K562 (cell line): ENCODE measurements around the gene TRIM43B. TPM values are rescaled to one million over a fixed set of nuclear protein-coding genes. Genes with fewer than 3 reads are reported as not detected.
"Not testable (repeated sequence)": the region's sequence is repeated elsewhere in the genome, so short reads cannot be mapped to it uniquely, and the experiment has no call there.

Experiments
- ATAC-seq: fragments of 200-7000 bp; cut with Tn5 transposase; 3 replicates; pipeline ENCODE4 v1.9.1; 2020; ENCODE audit warnings: moderate library complexity
- Bru-seq: library from RNA; stranded (reverse); fragments of 400-500 nt; gene quantifications from one replicate; lab custom pipeline; 2021; lab: Mats Ljungman, UMichigan
- BruChase-seq, 2 experiments: library from RNA; stranded (reverse); fragments of 400-500 nt; gene quantifications; one replicate each; lab custom pipeline; 2021; lab: Mats Ljungman, UMichigan
- BruUV-seq: library from RNA; stranded (reverse); fragments of 400-500 nt; replicated peaks from 2 replicates; lab custom pipeline; 2021; lab: Mats Ljungman, UMichigan
- CTCF ChIA-PET: fragments of 300-600 bp; formaldehyde crosslinking; extraction: SDS; loops from one replicate; lab custom pipeline; 2021; ENCODE audit warnings: low intra/inter-chr PET ratio; lab: Yijun Ruan, JAX
- POLR2A ChIA-PET: fragments of 300-600, 350-650 bp; sonication (Branson Sonifier 250); formaldehyde crosslinking; extraction: SDS; loops from one replicate; lab custom pipeline; 2021; ENCODE audit warnings: antibody characterized with exemption, inconsistent platforms; lab: Yijun Ruan, JAX
- DNase-seq, 4 experiments: peaks; one replicate each; pipeline versions ENCODE4 v3.0.0 to v3.0.0-alpha.2; 2011 to 2018; ENCODE audit warnings: low spot score in 3 of 4, mixed read lengths in 3 of 4; ENCODE audit errors: extremely low read depth in 1 of 4
- FAIRE-seq: peaks from 2 replicates; lab custom pipeline; 2011; peaks lifted over from hg19 to GRCh38; lab: Jason Lieb, UNC
- H2AFZ ChIP-seq: 2 replicates; pipeline ENCODE4 v1.6.0; 2011; ENCODE audit warnings: low read depth, low read length, control low read depth, inconsistent platforms
- H3K27ac ChIP-seq: fragments of 200-600 bp; 3 replicates; pipeline ENCODE4 v1.8.0; 2011; ENCODE audit warnings: low read depth, mild to moderate bottlenecking, control low read depth, inconsistent platforms, low read length, moderate library complexity, mixed read lengths; ENCODE audit errors: extremely low read depth
- H3K27me3 ChIP-seq, 2 experiments: fragments of 300-600 bp in 1 of 2; 2 replicates in 1 of 2; 3 replicates in 1 of 2; pipeline versions ENCODE4 v1.6.0 to v1.8.0; 2011; ENCODE audit warnings: inconsistent platforms in 2 of 2, low read length in 2 of 2, mild to moderate bottlenecking in 1 of 2, mixed read lengths in 1 of 2, moderate library complexity in 1 of 2; ENCODE audit not compliant: control insufficient read depth in 2 of 2, insufficient read depth in 2 of 2
- H3K36me3 ChIP-seq: fragments of 300-600 bp; 3 replicates; pipeline ENCODE4 v1.8.0; 2011; ENCODE audit warnings: mild to moderate bottlenecking, low read length, inconsistent platforms; ENCODE audit not compliant: control insufficient read depth, insufficient read depth
- H3K4me1 ChIP-seq, 2 experiments: fragments of 200-600 bp in 1 of 2; replicated peaks in 1 of 2; 2 replicates in 1 of 2; 3 replicates in 1 of 2; pipeline versions ENCODE4 v1.5.1 to v1.8.0; 2011; ENCODE audit warnings: inconsistent platforms in 2 of 2, low read length in 2 of 2, mild to moderate bottlenecking in 1 of 2, mixed read lengths in 1 of 2, moderate library complexity in 1 of 2; ENCODE audit not compliant: control insufficient read depth in 2 of 2, insufficient read depth in 2 of 2
- H3K4me2 ChIP-seq: 2 replicates; pipeline ENCODE4 v1.6.1; 2011; ENCODE audit warnings: low read length, control low read depth, inconsistent platforms, mixed read lengths; ENCODE audit not compliant: insufficient read depth
- H3K4me3 ChIP-seq: fragments of 200-600 bp; sonication (generic), shearing (Covaris generic); 2 replicates; pipeline ENCODE4 v1.5.1; 2016; ENCODE audit warnings: control low read depth, inconsistent platforms
- H3K79me2 ChIP-seq: fragments of 200-600 bp; 3 replicates; pipeline ENCODE4 v1.8.0; 2011; ENCODE audit warnings: low read length, inconsistent platforms; ENCODE audit not compliant: control insufficient read depth, insufficient read depth
- H3K9ac ChIP-seq, 2 experiments: 2 replicates each; pipeline versions ENCODE4 v1.6.0 to v1.6.1; 2011; ENCODE audit warnings: low read depth in 2 of 2, low read length in 2 of 2, control low read depth in 1 of 2, inconsistent platforms in 1 of 2, mild to moderate bottlenecking in 1 of 2, mixed read lengths in 1 of 2; ENCODE audit not compliant: insufficient read depth in 1 of 2
- H3K9me1 ChIP-seq: one replicate; pipeline ENCODE4 v1.6.0; 2011; ENCODE audit warnings: inconsistent platforms, mild to moderate bottlenecking, low read length, moderate library complexity; ENCODE audit not compliant: control insufficient read depth, insufficient read depth
- H3K9me3 ChIP-seq: replicated peaks from 2 replicates; pipeline ENCODE4 v1.5.1; 2011; ENCODE audit warnings: low read depth, low read length, inconsistent platforms; ENCODE audit not compliant: control insufficient read depth, insufficient read depth
- H4K20me1 ChIP-seq: replicated peaks from 2 replicates; pipeline ENCODE4 v1.6.1; 2011; ENCODE audit warnings: low read length, inconsistent platforms, mixed read lengths; ENCODE audit not compliant: control insufficient read depth, insufficient read depth
- ARID2 ChIP-seq: fragments of 450-650 bp; IDR thresholded peaks from 2 replicates; pipeline ENCODE4 v1.6.1; 2017; ENCODE audit warnings: antibody characterized with exemption, mild to moderate bottlenecking
- CBX3 ChIP-seq, 2 experiments: IDR thresholded peaks; 1 replicate in 1 of 2; 2 replicates in 1 of 2; pipeline ENCODE4 v1.6.1; 2012; ENCODE audit warnings: inconsistent platforms in 2 of 2, low read length in 2 of 2, borderline replicate concordance in 1 of 2, control low read depth in 1 of 2
- DDX20 ChIP-seq: fragments of 450-650 bp; IDR thresholded peaks from 2 replicates; pipeline ENCODE4 v1.6.1; 2016; ENCODE audit warnings: missing genetic modification characterization, low read depth, mild to moderate bottlenecking, missing compliant biosample characterization, moderate library complexity
- E2F5 ChIP-seq: sonication (generic); formaldehyde crosslinking; IDR thresholded peaks from 2 replicates; pipeline ENCODE4 v1.8.0; 2022; ENCODE audit warnings: mild to moderate bottlenecking, missing genetic modification reagents
- FOXJ2 ChIP-seq: fragments of 200-800 bp; sonication (Bioruptor generic); IDR thresholded peaks from 2 replicates; pipeline ENCODE4 v1.6.1; 2016; ENCODE audit warnings: missing genetic modification characterization, missing compliant biosample characterization
- IRF9 ChIP-seq: fragments of 450-650 bp; IDR thresholded peaks from 2 replicates; pipeline ENCODE4 v1.6.1; 2016; ENCODE audit warnings: missing biosample characterization, missing genetic modification characterization
- XRCC3 ChIP-seq: fragments of 450-650 bp; IDR thresholded peaks from 2 replicates; pipeline ENCODE4 v1.6.1; 2017; ENCODE audit warnings: mild to moderate bottlenecking, moderate library complexity
- XRCC4 ChIP-seq: IDR thresholded peaks from one replicate; pipeline ENCODE4 v1.6.1; 2011; ENCODE audit not compliant: insufficient read depth, insufficient read length; ENCODE audit errors: extremely low read depth
- ZNF780A ChIP-seq: fragments of 250-450 bp; sonication (Bioruptor Pico); IDR thresholded peaks from 2 replicates; pipeline ENCODE4 v1.5.0; 2021; ENCODE audit warnings: mild to moderate bottlenecking
- WGBS: fragments of 100-300 bp; shearing (Covaris generic); methylation state at CpG from one replicate; pipeline ENCODE4 v1.1.6; 2016; ENCODE audit warnings: low coverage, mixed read lengths; ENCODE audit not compliant: insufficient coverage; ENCODE audit errors: missing lambda C conversion rate; 5-methylcytosine and 5-hydroxymethylcytosine counted together
- in situ Hi-C: fragments of 300-500 bp; cut with MboI; formaldehyde crosslinking; loops from 4 replicates; pipeline ENCODE4 v1.15.0; 2018; ENCODE audit warnings: inconsistent platforms, mixed read lengths
- intact Hi-C: fragments of 100-400 bp; cut with micrococcal nuclease; formaldehyde crosslinking; loops from 2 replicates; pipeline ENCODE4 v1.14.2; 2022
- long read RNA-seq, 3 experiments: library from polyadenylated mRNA in 2 of 3; library from RNA in 1 of 3; unstranded in 2 of 3; stranded (forward) in 1 of 3; transcript quantifications; one replicate each; pipeline ENCODE4 v2.0.0, GENCODE V29; 2019 to 2022
- polyA minus RNA-seq, 3 experiments: library from RNA; depleted of rRNA, polyadenylated mRNA; stranded (reverse); fragments of >200 nt; gene quantifications; 2 replicates each; pipeline ENCODE4 v1.2.3, GENCODE V29; 2011
- polyA plus RNA-seq, 8 experiments: library from polyadenylated mRNA; depleted of rRNA in 4 of 8; stranded (reverse) in 5 of 8; unstranded in 3 of 8; fragments of >200 nt; fragmentation: Nextera tagmentation in 2 of 8; fragmentation: Illumina TruSeq in 1 of 8; extraction: Ambion mirVana in 2 of 8; extraction: Trizol in 1 of 8; gene quantifications; 2 replicates each; pipeline versions ENCODE4 v1.2.1 to v1.2.3, GENCODE V29; 2011 to 2014; ENCODE audit warnings: inconsistent platforms in 1 of 8, missing spikeins in 1 of 8
- total RNA-seq, 7 experiments: library from RNA; depleted of rRNA in 6 of 7; stranded (reverse); fragments of >200 nt in 6 of 7; fragmentation: Illumina TruSeq in 2 of 7; extraction: Trizol in 2 of 7; gene quantifications; 2 replicates each; pipeline versions ENCODE4 v1.2.1 to v1.2.3, GENCODE V29; 2011 to 2021; ENCODE audit warnings: low replicate concordance in 1 of 7

The TRIM43B gene
- total RNA-seq (2011; cell fraction: chromatin; rRNA removed; ENCODE audit: low replicate concordance) = not detected in 2 replicates
- not detected in 2 replicates for total RNA-seq (2011; cell fraction: nucleolus; rRNA removed)
- not detected in 2 replicates for total RNA-seq (2011; cell fraction: nucleoplasm; rRNA removed)
- total RNA-seq (2014; rRNA removed) = not detected in 2 replicates
- total RNA-seq (2014; rRNA removed; fragmentation: Illumina TruSeq; extraction: Trizol) = not detected in 2 replicates
- not detected in 2 replicates for total RNA-seq (2015; rRNA removed; fragmentation: Illumina TruSeq; extraction: Trizol)
- total RNA-seq (2021) = not detected in 2 replicates
- polyA plus RNA-seq (2011; rRNA removed) = not detected in 2 replicates
- not detected in 2 replicates for polyA plus RNA-seq (2011; cell fraction: cytosol; rRNA removed)
- polyA plus RNA-seq (2011; cell fraction: nucleus; rRNA removed) = not detected in 2 replicates
- not detected in 2 replicates for polyA plus RNA-seq (2012)
- not detected in 2 replicates for polyA plus RNA-seq (2014; fragmentation: Illumina TruSeq; extraction: Trizol)
- not detected for polyA plus RNA-seq (2014; fragmentation: Nextera tagmentation; extraction: Ambion mirVana)
- polyA plus RNA-seq (2014; rRNA removed) = not detected in 2 replicates
- not detected in 2 replicates for polyA minus RNA-seq (2011; rRNA and poly(A)+ RNA removed)
- not detected in 2 replicates for polyA minus RNA-seq (2011; cell fraction: cytosol; rRNA and poly(A)+ RNA removed)
- polyA minus RNA-seq (2011; cell fraction: nucleus; rRNA and poly(A)+ RNA removed) = not detected in 2 replicates
- not detected for Bru-seq, nascent RNA
- BruChase-seq, experiment 1, labeled RNA remaining after a 2-hour chase = not detected
- not detected for BruChase-seq, experiment 2, labeled RNA remaining after a 6-hour chase
- long read RNA-seq, experiment 1 = 0 reads
- long read RNA-seq, experiment 2 = 0 reads
- long read RNA-seq, experiment 3 = 0 reads

- H4K20me1 ChIP-seq, CTCF ChIA-PET, H3K9me1 ChIP-seq, ATAC-seq, FAIRE-seq, POLR2A ChIA-PET, DNase-seq, H3K27ac ChIP-seq, H2AFZ ChIP-seq, BruUV-seq, H3K9me3 ChIP-seq, H3K4me3 ChIP-seq, H3K79me2 ChIP-seq, intact Hi-C loops, in situ Hi-C loops, H3K4me2 ChIP-seq, H3K36me3 ChIP-seq, H3K9ac ChIP-seq, H3K4me1 ChIP-seq, H3K27me3 ChIP-seq: not testable (repeated sequence)
- no CpG with 5 or more reads among the region's 4 CpGs for WGBS
Observed at GRCh38 chr2:95484654-95485053, at the start of gene TRIM43B. TSS of gene TRIM43B (minus strand) at chr2:95484754. CDS start at chr2:95482714, 2,040 bp downstream.

- no TSS peak for BruUV-seq
- Histone ChIP-seq H3K9ac (no peak overlapping the region), H3K27ac (no peak overlapping the region), H3K36me3 (no peaks in the 10 kb centered on the region), H2AFZ (no peak overlapping the region), H3K4me2 (no peak overlapping the region), H3K9me3 (no peaks in the 10 kb centered on the region), H3K9me1 (no peaks in the 10 kb centered on the region), H4K20me1 (no peaks in the 10 kb centered on the region), H3K79me2 (no peaks in the 10 kb centered on the region), H3K27me3 (peaks cover 7 to 40% of the 10 kb centered on the region in 2 experiments; a peak in 4 of 5 replicates), H3K4me3 (no peak overlapping the region), H3K4me1 (peaks cover 0 to 9% of the 10 kb centered on the region in 2 experiments; a peak in 1 of 5 replicates)
- WGBS = 3% methylated on average over 4 of the region's 4 CpGs
- ChIA-PET CTCF (no interaction called here), POLR2A (no interaction called here)
- no peak for ATAC-seq
- in situ Hi-C loops = no loop called here
- no peak for FAIRE-seq
- TF ChIP-seq XRCC3 (no peak), XRCC4 (no peak), CBX3 (IDR thresholded peaks at IDR 0.05; ENCODE audit: borderline replicate concordance in 1 of 2, low read length in 2 of 2) (no peak), ARID2 (no peak), FOXJ2 (tag) (no peak), ZNF780A (CRISPR knock-in tag) (no peak), DDX20 (tag) (no peak), E2F5 (CRISPR knock-in tag) (no peak), IRF9 (no peak)
- DNase-seq = no peak
- intact Hi-C loops = no loop called here
Observed at GRCh38 chr2:95531254-95531771, 46.8 kb upstream of the TRIM43B start.
